ENCODE results near the gene XPNPEP3.
"Not testable (repeated sequence)": the region's sequence is repeated elsewhere in the genome, so short reads cannot be mapped to it uniquely, and the experiment has no call there.

XPNPEP3 gene

DNA sequence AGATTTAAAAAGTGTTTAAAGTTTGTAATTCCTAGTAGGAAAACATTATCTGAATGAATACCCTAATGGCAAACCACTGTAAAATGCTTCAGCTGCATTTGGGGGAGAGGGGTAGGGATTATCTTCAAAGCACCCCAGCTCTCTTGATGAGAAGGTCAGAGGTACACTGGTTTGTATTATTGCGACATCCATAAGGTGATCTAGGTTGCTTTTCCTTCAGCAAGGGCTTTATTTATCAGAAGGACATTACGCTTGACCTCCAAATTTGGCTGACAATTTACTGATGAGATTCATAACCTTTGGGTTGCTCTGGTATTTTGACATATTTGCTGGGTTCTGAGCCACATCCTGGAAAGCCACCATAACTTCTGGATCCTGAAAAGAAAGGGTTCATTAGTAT, 30.7 kb upstream of the XPNPEP3 start:
- not testable (repeated sequence) for H3K4me1 ChIP-seq (ENCODE audit: control insufficient read depth in 2 of 2, insufficient read depth in 1 of 2, low read depth in 1 of 2, low read length in 2 of 2); H3K14ac ChIP-seq (ENCODE audit: low read length); H3K23ac ChIP-seq (ENCODE audit: low read depth, low read length, poor library complexity); H2AK5ac ChIP-seq (ENCODE audit: low read depth, low read length); H2BK15ac ChIP-seq (ENCODE audit: low read length); H2BK12ac ChIP-seq (ENCODE audit: low read length); H2AFZ ChIP-seq (ENCODE audit: low read length); H3K4me3 ChIP-seq (ENCODE audit: low read length in 2 of 2); H4K91ac ChIP-seq (ENCODE audit: low read depth, low read length, poor library complexity); H2BK5ac ChIP-seq (ENCODE audit: low read length); H3K27me3 ChIP-seq (ENCODE audit: control insufficient read depth in 3 of 3, insufficient read depth in 3 of 3, low read depth in 1 of 3, low read length in 3 of 3); H3K4ac ChIP-seq (ENCODE audit: low read length); H4K8ac ChIP-seq (ENCODE audit: low read depth, low read length); H3K27ac ChIP-seq (replicated peaks; ENCODE audit: low read length); H3K9ac ChIP-seq (ENCODE audit: low read depth, low read length, poor library complexity); H3K4me2 ChIP-seq (ENCODE audit: insufficient read depth, low read length, poor library complexity, severe bottlenecking); H3K18ac ChIP-seq (ENCODE audit: low read length); H3K79me1 ChIP-seq (ENCODE audit: low read depth, low read length); DNase-seq (ENCODE audit: low spot score); H2BK120ac ChIP-seq (ENCODE audit: low read depth, low read length); H3K9me3 ChIP-seq (replicated peaks in 1 of 2; ENCODE audit: control insufficient read depth in 2 of 2, insufficient read depth in 1 of 2, low read depth in 1 of 2, low read length in 2 of 2)
- no CpG with 5 or more reads among the region's 2 CpGs for WGBS, 2 donors (ENCODE audit: extremely low coverage in 2 of 2, insufficient read length in 2 of 2, insufficient replicate concordance in 1 of 2)
- peaks cover 4 to 87% of the 10 kb centered on the region in 2 donors for H3K36me3 ChIP-seq (replicated peaks in 1 of 2; ENCODE audit: control insufficient read depth in 2 of 2, insufficient read depth in 2 of 2, low read length in 2 of 2)

DNA sequence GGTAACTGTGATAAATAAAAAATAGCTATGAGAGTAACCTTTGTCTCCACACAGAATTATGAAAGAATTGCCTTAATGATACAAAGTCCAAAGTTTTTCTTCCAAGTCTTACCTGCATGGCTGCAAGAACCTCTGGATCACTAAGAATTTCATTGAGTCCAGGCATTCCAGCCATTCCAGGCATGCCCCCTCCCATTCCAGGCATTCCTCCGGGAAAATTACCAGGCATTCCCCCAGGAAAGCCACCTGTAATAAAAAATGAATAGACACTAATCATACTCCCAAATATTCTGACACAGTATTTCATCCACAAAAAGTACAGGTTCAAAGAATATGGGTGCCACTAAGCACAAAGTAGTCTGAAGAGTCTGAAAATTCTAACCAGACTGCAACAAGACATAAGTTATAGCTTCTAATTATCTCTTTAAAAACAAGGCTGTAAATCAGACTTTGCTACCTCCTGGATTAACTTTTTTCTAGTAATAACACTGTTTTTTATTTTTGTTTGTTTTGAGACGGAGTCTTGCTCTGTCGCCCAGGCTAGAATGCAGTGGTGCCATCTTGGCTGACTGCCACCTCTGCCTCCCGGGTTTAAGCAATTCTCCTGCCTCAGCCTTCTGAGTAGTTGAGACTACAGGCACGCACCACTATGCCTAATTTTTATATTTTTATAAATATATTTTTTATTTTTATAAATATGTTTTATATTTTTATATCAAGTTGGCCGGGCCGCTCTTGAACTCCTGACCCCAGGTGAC, 29.8 kb upstream of the XPNPEP3 start:
- Histone ChIP-seq H4K91ac (ENCODE audit: low read depth, low read length, poor library complexity) (no peak overlapping the region), H2BK120ac (ENCODE audit: low read depth, low read length) (no peak overlapping the region), H3K23ac (ENCODE audit: low read depth, low read length, poor library complexity) (no peak overlapping the region), H3K4me3 (ENCODE audit: low read length in 2 of 2) (no peak overlapping the region), H2AK5ac (ENCODE audit: low read depth, low read length) (no peak overlapping the region), H3K4me2 (ENCODE audit: insufficient read depth, low read length, poor library complexity, severe bottlenecking) (no peak overlapping the region), H3K27me3 (ENCODE audit: control insufficient read depth in 3 of 3, insufficient read depth in 3 of 3, low read depth in 1 of 3, low read length in 3 of 3) (no peaks in the 10 kb centered on the region), H2BK5ac (ENCODE audit: low read length) (no peak overlapping the region), H2BK12ac (ENCODE audit: low read length) (no peak overlapping the region), H3K79me1 (ENCODE audit: low read depth, low read length) (no peaks in the 10 kb centered on the region), H3K4me1 (ENCODE audit: control insufficient read depth in 2 of 2, insufficient read depth in 1 of 2, low read depth in 1 of 2, low read length in 2 of 2) (no peaks in the 10 kb centered on the region), H3K36me3 (replicated peaks in 1 of 2; ENCODE audit: control insufficient read depth in 2 of 2, insufficient read depth in 2 of 2, low read length in 2 of 2) (peaks cover 4 to 94% of the 10 kb centered on the region in 2 donors), H4K8ac (ENCODE audit: low read depth, low read length) (no peak overlapping the region), H3K14ac (ENCODE audit: low read length) (no peak overlapping the region), H2AFZ (ENCODE audit: low read length) (no peak overlapping the region), H3K9ac (ENCODE audit: low read depth, low read length, poor library complexity) (no peak overlapping the region), H3K4ac (ENCODE audit: low read length) (no peak overlapping the region), H3K27ac (replicated peaks; ENCODE audit: low read length) (no peak overlapping the region), H3K9me3 (replicated peaks in 1 of 2; ENCODE audit: control insufficient read depth in 2 of 2, insufficient read depth in 1 of 2, low read depth in 1 of 2, low read length in 2 of 2) (no peaks in the 10 kb centered on the region), H3K18ac (ENCODE audit: low read length) (no peak overlapping the region), H2BK15ac (ENCODE audit: low read length) (no peak overlapping the region)
- WGBS, 2 donors (ENCODE audit: extremely low coverage in 2 of 2, insufficient read length in 2 of 2, insufficient replicate concordance in 1 of 2): no CpG with 5 or more reads among the region's 7 CpGs
- DNase-seq (ENCODE audit: low spot score): no peak

DNA sequence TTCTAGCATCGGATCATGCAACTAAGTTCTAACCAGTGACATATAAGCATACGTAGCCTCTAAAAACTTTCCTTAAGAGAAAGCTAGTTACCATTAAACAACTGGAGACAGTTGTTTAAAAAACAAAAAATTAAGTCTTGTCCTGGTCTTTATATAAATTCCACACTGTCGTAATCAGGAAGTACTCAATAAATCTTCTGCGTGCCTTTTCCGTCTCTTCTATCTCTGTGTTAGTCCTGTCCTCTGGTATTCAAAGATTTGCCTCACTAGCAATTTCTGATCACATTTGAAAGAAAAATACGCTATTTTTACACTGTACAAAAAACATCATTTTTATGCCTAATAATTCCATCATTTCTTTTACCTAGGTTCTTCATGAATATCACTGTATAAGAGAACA, 27.8 kb upstream of the XPNPEP3 start:
- no peak overlapping the region for H2BK5ac ChIP-seq (ENCODE audit: low read length)
- H2AFZ ChIP-seq (ENCODE audit: low read length): no peak overlapping the region
- H3K23ac ChIP-seq (ENCODE audit: low read depth, low read length, poor library complexity): no peak overlapping the region
- no peaks in the 10 kb centered on the region for H3K27me3 ChIP-seq (ENCODE audit: control insufficient read depth in 3 of 3, insufficient read depth in 3 of 3, low read depth in 1 of 3, low read length in 3 of 3)
- H3K9me3 ChIP-seq (replicated peaks in 1 of 2; ENCODE audit: control insufficient read depth in 2 of 2, insufficient read depth in 1 of 2, low read depth in 1 of 2, low read length in 2 of 2): no peaks in the 10 kb centered on the region
- H3K14ac ChIP-seq (ENCODE audit: low read length): no peak overlapping the region
- H3K27ac ChIP-seq (replicated peaks; ENCODE audit: low read length): no peak overlapping the region
- H3K9ac ChIP-seq (ENCODE audit: low read depth, low read length, poor library complexity): no peak overlapping the region
- no peak overlapping the region for H4K91ac ChIP-seq (ENCODE audit: low read depth, low read length, poor library complexity)
- H3K79me1 ChIP-seq (ENCODE audit: low read depth, low read length): no peaks in the 10 kb centered on the region
- H2BK12ac ChIP-seq (ENCODE audit: low read length): no peak overlapping the region
- no peak overlapping the region for H3K4me3 ChIP-seq (ENCODE audit: low read length in 2 of 2)
- no CpG with 5 or more reads among the region's 6 CpGs for WGBS, 2 donors (ENCODE audit: extremely low coverage in 2 of 2, insufficient read length in 2 of 2, insufficient replicate concordance in 1 of 2)
- H3K4me1 ChIP-seq (ENCODE audit: control insufficient read depth in 2 of 2, insufficient read depth in 1 of 2, low read depth in 1 of 2, low read length in 2 of 2): no peaks in the 10 kb centered on the region
- DNase-seq (ENCODE audit: low spot score): no peak
- H3K18ac ChIP-seq (ENCODE audit: low read length): no peak overlapping the region
- H2BK15ac ChIP-seq (ENCODE audit: low read length): no peak overlapping the region
- H3K4me2 ChIP-seq (ENCODE audit: insufficient read depth, low read length, poor library complexity, severe bottlenecking): no peak overlapping the region
- no peak overlapping the region for H2AK5ac ChIP-seq (ENCODE audit: low read depth, low read length)
- no peak overlapping the region for H2BK120ac ChIP-seq (ENCODE audit: low read depth, low read length)
- no peak overlapping the region for H4K8ac ChIP-seq (ENCODE audit: low read depth, low read length)
- no peak overlapping the region for H3K4ac ChIP-seq (ENCODE audit: low read length)
- peaks cover 11 to 93% of the 10 kb centered on the region in 2 donors for H3K36me3 ChIP-seq (replicated peaks in 1 of 2; ENCODE audit: control insufficient read depth in 2 of 2, insufficient read depth in 2 of 2, low read length in 2 of 2)

DNA sequence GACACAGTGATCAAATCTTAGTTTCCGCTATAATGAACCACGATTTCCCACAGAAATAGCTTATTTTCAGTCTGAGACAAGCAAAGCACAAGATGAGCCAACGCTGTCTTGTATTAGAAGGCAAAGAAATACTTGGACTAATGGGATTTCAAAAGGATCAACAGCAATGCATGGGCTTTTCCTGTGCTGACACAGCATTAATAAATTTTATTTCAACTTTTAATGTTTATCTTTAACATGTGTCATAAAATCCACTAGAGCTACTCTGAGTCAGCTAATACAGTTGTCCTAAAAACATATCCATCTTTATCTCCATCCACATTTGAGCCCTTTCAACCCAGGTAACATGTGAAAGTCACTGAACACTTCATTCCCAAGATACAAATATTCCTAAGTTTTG, 22.3 kb upstream of the XPNPEP3 start:
- Histone ChIP-seq H2BK12ac (ENCODE audit: low read length) (no peak overlapping the region), H3K4ac (ENCODE audit: low read length) (no peak overlapping the region), H4K8ac (ENCODE audit: low read depth, low read length) (no peak overlapping the region), H3K4me3 (ENCODE audit: low read length in 2 of 2) (no peak overlapping the region), H3K27ac (replicated peaks; ENCODE audit: low read length) (no peak overlapping the region), H4K91ac (ENCODE audit: low read depth, low read length, poor library complexity) (no peak overlapping the region), H2BK120ac (ENCODE audit: low read depth, low read length) (no peak overlapping the region), H2BK15ac (ENCODE audit: low read length) (no peak overlapping the region), H3K14ac (ENCODE audit: low read length) (no peak overlapping the region), H2BK5ac (ENCODE audit: low read length) (no peak overlapping the region), H3K79me1 (ENCODE audit: low read depth, low read length) (no peaks in the 10 kb centered on the region), H3K4me1 (ENCODE audit: control insufficient read depth in 2 of 2, insufficient read depth in 1 of 2, low read depth in 1 of 2, low read length in 2 of 2) (no peaks in the 10 kb centered on the region), H3K9me3 (replicated peaks in 1 of 2; ENCODE audit: control insufficient read depth in 2 of 2, insufficient read depth in 1 of 2, low read depth in 1 of 2, low read length in 2 of 2) (no peaks in the 10 kb centered on the region), H3K27me3 (ENCODE audit: control insufficient read depth in 3 of 3, insufficient read depth in 3 of 3, low read depth in 1 of 3, low read length in 3 of 3) (no peaks in the 10 kb centered on the region), H3K9ac (ENCODE audit: low read depth, low read length, poor library complexity) (no peak overlapping the region), H3K23ac (ENCODE audit: low read depth, low read length, poor library complexity) (no peak overlapping the region), H3K18ac (ENCODE audit: low read length) (no peak overlapping the region), H3K4me2 (ENCODE audit: insufficient read depth, low read length, poor library complexity, severe bottlenecking) (no peak overlapping the region), H2AFZ (ENCODE audit: low read length) (no peak overlapping the region), H2AK5ac (ENCODE audit: low read depth, low read length) (no peak overlapping the region), H3K36me3 (replicated peaks in 1 of 2; ENCODE audit: control insufficient read depth in 2 of 2, insufficient read depth in 2 of 2, low read length in 2 of 2) (peaks cover 20 to 99% of the 10 kb centered on the region in 2 donors)
- no CpG with 5 or more reads among the region's 3 CpGs for WGBS, 2 donors (ENCODE audit: extremely low coverage in 2 of 2, insufficient read length in 2 of 2, insufficient replicate concordance in 1 of 2)
- no peak for DNase-seq (ENCODE audit: low spot score)

All from neuronal stem cell (in vitro differentiated cells).